Measurements from ENCODE around the gene TTLL4. TPM values are rescaled to one million over a fixed set of nuclear protein-coding genes. Genes with fewer than 3 reads are reported as not detected.

TTLL4 gene
- total and polyA plus RNA-seq, 2 donors (not counting 1 experiment from before 2014, with no cell fraction given), result 21.2 to 33.8 TPM

DNA sequence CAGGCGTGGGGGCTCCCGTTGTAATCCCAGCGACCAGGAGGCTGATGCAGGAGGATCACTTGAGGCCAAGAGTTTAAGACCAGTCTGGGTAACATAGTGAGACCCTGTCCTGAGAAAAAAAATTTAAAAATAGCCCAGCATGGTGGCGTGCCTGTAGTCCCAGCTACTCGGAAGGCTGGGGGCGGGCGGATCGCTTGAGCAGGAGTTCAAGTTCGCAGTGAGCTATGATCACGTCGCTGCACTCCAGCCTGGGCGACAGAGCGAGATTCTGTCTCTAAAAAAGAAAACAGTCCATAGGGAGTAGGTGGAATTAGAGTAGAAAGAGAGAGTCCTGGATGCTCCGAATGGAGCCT lies 325 bp upstream of the TTLL4 start:
- Histone ChIP-seq H2AFZ (ENCODE audit: insufficient read depth, low read depth, low read length, poor library complexity, severe bottlenecking) (peak overlapping the region; percentile 98), H3K36me3 (replicated peaks in 1 of 2; ENCODE audit: control extremely low read depth in 1 of 2, control insufficient read depth in 1 of 2, extremely low read depth in 1 of 2, insufficient read depth in 2 of 2, low read length in 1 of 2) (no peaks in the 10 kb centered on the region), H3K4me1 (ENCODE audit: control insufficient read depth in 2 of 2, insufficient read depth in 2 of 2, low read length in 2 of 2) (peaks cover 18 to 21% of the 10 kb centered on the region in 2 donors), H3K27ac (ENCODE audit: low read length in 2 of 2) (no peak overlapping the region), H3K4me3 (ENCODE audit: control extremely low read depth in 1 of 5, extremely low read depth in 1 of 5, insufficient read depth in 1 of 5, low read depth in 2 of 5, low read length in 4 of 5) (peak overlapping the region; percentile 21 to 47 (median 44)), H3K27me3 (replicated peaks in 1 of 4; ENCODE audit: control extremely low read depth in 1 of 4, control insufficient read depth in 3 of 4, insufficient read depth in 4 of 4, low read length in 3 of 4) (peaks cover 0 to 2% (median 0%) of the 10 kb centered on the region in 4 experiments), H3K4me2 (replicated peaks; ENCODE audit: low read depth, low read length, poor library complexity, severe bottlenecking) (peak overlapping the region; percentile 94), H3K79me2 (ENCODE audit: control insufficient read depth, insufficient read depth, low read length) (peaks cover 33% of the 10 kb centered on the region), H4K20me1 (ENCODE audit: control insufficient read depth, insufficient read depth, low read length, poor library complexity, severe bottlenecking) (no peaks in the 10 kb centered on the region), H3K9ac (ENCODE audit: low read length) (peak overlapping the region; percentile 89), H3K9me3 (ENCODE audit: control extremely low read depth in 1 of 3, control insufficient read depth in 2 of 3, insufficient read depth in 1 of 3, low read length in 2 of 3) (peaks cover 0 to 7% (median 0%) of the 10 kb centered on the region in 3 donors)
- no peak for TF ChIP-seq EZH2 (IDR thresholded peaks at IDR 0.05; ENCODE audit: borderline replicate concordance, insufficient read depth, low read depth, low read length, poor library complexity, severe bottlenecking)
- no peak for TF ChIP-seq CTCF (IDR thresholded peaks at IDR 0.05)
- H3K9me3 Mint-ChIP-seq (ENCODE audit: insufficient read depth), result no peaks in the 10 kb centered on the region
- POLR2A ChIA-PET, result interaction anchor here (0.6 to 1.4 kb wide), 3 partner anchors 12 to 51 kb away, joined by 3 to 8 read pairs (median 4); partner anchors contain the start of genes BCS1L, RNF25, STK36 and ZNF142
- H3K27me3 Mint-ChIP-seq, result peaks cover 3% of the 10 kb centered on the region
- H3K4me3 Mint-ChIP-seq, result peak overlapping the region; percentile 95
- WGBS (ENCODE audit: insufficient coverage), result 60% methylated on average over 14 of the region's 14 CpGs
- peak overlapping the region; percentile 90 for H3K27ac Mint-ChIP-seq
- CTCF ChIA-PET, result interaction anchor here (0.6 to 4.3 kb wide), 10 partner anchors 23 to 590 kb away, joined by 3 to 17 read pairs (median 4); partner anchors contain the start of genes BCS1L, RNF25, STK36 and ZNF142
- intact Hi-C loops (cut with micrococcal nuclease), result loop anchor here (1.0 to 10.0 kb wide), 9 partner anchors 38 to 494 kb away; partner anchors contain the start of genes ARPC2, BCS1L, CNOT9 and NHEJ1
- ATAC-seq (ENCODE audit: low read depth), result no peak
- H3K4me1 Mint-ChIP-seq, result peaks cover 26% of the 10 kb centered on the region
- no peak for DNase-seq

DNA sequence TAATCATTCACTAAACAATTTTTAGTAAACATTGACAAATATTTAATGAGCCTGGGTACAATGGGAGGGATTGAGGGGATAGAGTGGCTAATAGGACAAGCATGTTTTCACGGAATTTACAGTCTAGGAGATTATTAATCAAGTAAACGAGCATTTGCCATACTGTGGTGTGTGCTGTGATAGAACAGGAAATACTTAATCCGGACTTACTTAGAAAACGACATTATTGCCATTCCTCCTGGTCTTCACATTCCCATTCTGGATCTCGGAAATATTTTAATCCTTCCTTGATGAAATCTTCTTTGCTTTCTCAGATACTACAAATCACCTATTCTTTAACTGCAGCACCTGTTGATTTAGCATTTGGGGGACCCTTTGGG lies 905 bp downstream of the TTLL4 start:
- Histone ChIP-seq H3K4me3 (ENCODE audit: control extremely low read depth in 1 of 5, extremely low read depth in 1 of 5, insufficient read depth in 1 of 5, low read depth in 2 of 5, low read length in 4 of 5) (peak overlapping the region; percentile 71 to 94 (median 79)), H4K20me1 (ENCODE audit: control insufficient read depth, insufficient read depth, low read length, poor library complexity, severe bottlenecking) (no peaks in the 10 kb centered on the region), H3K4me2 (replicated peaks; ENCODE audit: low read depth, low read length, poor library complexity, severe bottlenecking) (peak overlapping the region; percentile 94), H3K9me3 (ENCODE audit: control extremely low read depth in 1 of 3, control insufficient read depth in 2 of 3, insufficient read depth in 1 of 3, low read length in 2 of 3) (peaks cover 0 to 7% (median 0%) of the 10 kb centered on the region in 3 donors), H2AFZ (ENCODE audit: insufficient read depth, low read depth, low read length, poor library complexity, severe bottlenecking) (peak overlapping the region; percentile 98), H3K36me3 (replicated peaks in 1 of 2; ENCODE audit: control extremely low read depth in 1 of 2, control insufficient read depth in 1 of 2, extremely low read depth in 1 of 2, insufficient read depth in 2 of 2, low read length in 1 of 2) (no peaks in the 10 kb centered on the region), H3K27ac (ENCODE audit: low read length in 2 of 2) (peak overlapping the region; percentile 64 to 96), H3K4me1 (ENCODE audit: control insufficient read depth in 2 of 2, insufficient read depth in 2 of 2, low read length in 2 of 2) (peaks cover 18 to 21% of the 10 kb centered on the region in 2 donors), H3K9ac (ENCODE audit: low read length) (peak overlapping the region; percentile 89), H3K79me2 (ENCODE audit: control insufficient read depth, insufficient read depth, low read length) (peaks cover 40% of the 10 kb centered on the region), H3K27me3 (replicated peaks in 1 of 4; ENCODE audit: control extremely low read depth in 1 of 4, control insufficient read depth in 3 of 4, insufficient read depth in 4 of 4, low read length in 3 of 4) (peaks cover 0 to 2% (median 0%) of the 10 kb centered on the region in 4 experiments)
- peak overlapping the region; percentile 90 for H3K27ac Mint-ChIP-seq
- POLR2A ChIA-PET, result interaction anchor here (0.9 to 1.4 kb wide), 2 partner anchors 40 to 52 kb away, joined by 3 to 8 read pairs; partner anchors contain the start of genes BCS1L, RNF25, STK36 and ZNF142
- H3K27me3 Mint-ChIP-seq, result peaks cover 3% of the 10 kb centered on the region
- TF ChIP-seq CTCF (IDR thresholded peaks at IDR 0.05), result no peak
- DNase-seq (no peak), ATAC-seq (ENCODE audit: low read depth) (no peak)
- peak overlapping the region; percentile 95 for H3K4me3 Mint-ChIP-seq
- intact Hi-C loops (cut with micrococcal nuclease), result loop anchor here (2.0 to 10.0 kb wide), 5 partner anchors 136 to 495 kb away; partner anchors contain the start of genes ARPC2 and NHEJ1
- H3K4me1 Mint-ChIP-seq, result peaks cover 26% of the 10 kb centered on the region
- 13% methylated on average over 4 of the region's 5 CpGs for WGBS (ENCODE audit: insufficient coverage)
- CTCF ChIA-PET, result interaction anchor here (0.8 to 4.3 kb wide), 8 partner anchors 8 to 187 kb away, joined by 3 to 17 read pairs (median 6); partner anchors contain the start of genes BCS1L, RNF25, STK36 and WNT10A
- no peaks in the 10 kb centered on the region for H3K9me3 Mint-ChIP-seq (ENCODE audit: insufficient read depth)
